Measurements from ENCODE around the gene SLC4A1. TPM values are rescaled to one million over a fixed set of nuclear protein-coding genes. Genes with fewer than 3 reads are reported as not detected.

SLC4A1 gene
- total RNA-seq, 4 donors from 2014 or later: 0.11 to 0.20 TPM; not detected in 2

DNA sequence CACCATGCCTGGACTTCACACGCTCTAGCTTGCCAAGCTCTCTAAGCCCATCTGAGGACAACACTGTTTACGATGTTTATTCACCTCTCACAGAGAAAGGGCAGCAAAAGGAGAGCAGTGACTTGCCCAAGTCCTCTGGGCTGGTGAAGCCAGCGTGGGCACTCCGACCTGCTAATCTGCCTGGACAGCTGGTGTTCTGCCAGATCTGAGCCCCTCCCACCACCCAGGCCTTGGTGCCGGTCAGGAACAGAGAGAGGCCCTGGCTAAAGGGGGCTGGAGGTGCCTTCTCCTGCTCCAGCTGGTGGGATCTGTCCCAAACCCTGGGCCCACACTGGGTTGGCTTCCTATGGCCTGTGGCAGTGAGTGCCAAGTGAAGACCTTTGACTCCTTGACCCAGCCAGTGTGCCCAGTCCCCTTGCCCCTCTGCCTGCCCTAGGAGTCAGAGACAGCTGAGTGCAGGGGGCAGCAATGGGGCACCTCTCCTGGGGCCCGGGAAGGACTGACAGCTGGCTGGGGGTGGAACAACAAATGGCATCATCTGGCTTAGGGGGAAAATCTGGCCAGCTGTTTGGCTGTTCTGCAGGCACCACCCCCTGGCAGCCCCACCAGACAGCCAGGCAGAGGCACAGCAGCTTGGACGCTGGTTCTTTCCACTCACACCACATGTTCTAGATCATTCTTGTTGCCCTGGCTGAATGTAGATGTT lies 1.8 kb upstream of the SLC4A1 start:
- ATAC-seq (peak; percentile 33 to 45), DNase-seq (peak in 1 of 2 donors; percentile 28)
- in situ Hi-C loops (cut with MboI; ENCODE audit: low sequenced_read_pairs in 4 of 4): no loop called here
- H3K27me3 ChIP-seq: no peaks in the 10 kb centered on the region
- TF ChIP-seq CTCF (IDR thresholded peaks at IDR 0.05 in 4 of 5, conservative IDR thresholded peaks at IDR 0.05 in 1 of 5) (no peak), POLR2A (IDR thresholded peaks at IDR 0.05) (no peak)
- intact Hi-C loops (cut with DNase I; ENCODE audit: low total_unique reads): no loop called here
- no peak overlapping the region for H3K4me3 ChIP-seq
- H3K9me3 ChIP-seq: no peaks in the 10 kb centered on the region
- no peaks in the 10 kb centered on the region for H3K36me3 ChIP-seq
- no peaks in the 10 kb centered on the region for H3K4me1 ChIP-seq
- H3K27ac ChIP-seq: peak overlapping the region in 1 of 4 donors; percentile 14

GRCh38 chr17:44268709-44269534 lies 987 bp upstream of the SLC4A1 start:
- H3K4me3 ChIP-seq: no peak overlapping the region
- H3K36me3 ChIP-seq: no peaks in the 10 kb centered on the region
- no peaks in the 10 kb centered on the region for H3K27me3 ChIP-seq
- H3K4me1 ChIP-seq: no peaks in the 10 kb centered on the region
- DNase-seq (no peak), ATAC-seq (no peak)
- intact Hi-C loops (cut with DNase I; ENCODE audit: low total_unique reads): no loop called here
- in situ Hi-C loops (cut with MboI; ENCODE audit: low sequenced_read_pairs in 4 of 4): no loop called here
- no peaks in the 10 kb centered on the region for H3K9me3 ChIP-seq
- H3K27ac ChIP-seq: no peak overlapping the region
- TF ChIP-seq CTCF (IDR thresholded peaks at IDR 0.05 in 4 of 5, conservative IDR thresholded peaks at IDR 0.05 in 1 of 5) (no peak), POLR2A (IDR thresholded peaks at IDR 0.05) (no peak)

DNA sequence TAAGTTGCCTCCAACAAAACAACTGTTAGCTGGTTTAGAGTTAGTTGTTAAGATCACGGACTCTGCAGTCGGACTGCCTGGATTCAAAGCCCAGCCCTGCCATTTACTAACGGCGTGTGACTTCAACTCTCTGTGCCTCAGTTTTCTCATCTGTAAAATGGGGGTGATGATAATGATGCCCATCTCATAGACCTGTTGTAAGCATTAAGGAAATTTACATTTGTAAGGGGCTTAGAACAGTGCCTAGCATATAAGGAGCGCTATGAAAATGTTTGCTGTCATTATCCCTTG lies 825 bp downstream of the SLC4A1 start:
- H3K4me3 ChIP-seq: no peak overlapping the region
- intact Hi-C loops (cut with DNase I; ENCODE audit: low total_unique reads) (no loop called here), in situ Hi-C loops (cut with MboI; ENCODE audit: low sequenced_read_pairs in 4 of 4) (no loop called here)
- TF ChIP-seq POLR2A (IDR thresholded peaks at IDR 0.05) (no peak), CTCF (IDR thresholded peaks at IDR 0.05 in 4 of 5, conservative IDR thresholded peaks at IDR 0.05 in 1 of 5) (no peak)
- no peak for DNase-seq
- H3K27ac ChIP-seq: no peak overlapping the region
- no peaks in the 10 kb centered on the region for H3K9me3 ChIP-seq
- no peaks in the 10 kb centered on the region for H3K36me3 ChIP-seq
- no peaks in the 10 kb centered on the region for H3K4me1 ChIP-seq
- H3K27me3 ChIP-seq: no peaks in the 10 kb centered on the region
- no peak for ATAC-seq

DNA sequence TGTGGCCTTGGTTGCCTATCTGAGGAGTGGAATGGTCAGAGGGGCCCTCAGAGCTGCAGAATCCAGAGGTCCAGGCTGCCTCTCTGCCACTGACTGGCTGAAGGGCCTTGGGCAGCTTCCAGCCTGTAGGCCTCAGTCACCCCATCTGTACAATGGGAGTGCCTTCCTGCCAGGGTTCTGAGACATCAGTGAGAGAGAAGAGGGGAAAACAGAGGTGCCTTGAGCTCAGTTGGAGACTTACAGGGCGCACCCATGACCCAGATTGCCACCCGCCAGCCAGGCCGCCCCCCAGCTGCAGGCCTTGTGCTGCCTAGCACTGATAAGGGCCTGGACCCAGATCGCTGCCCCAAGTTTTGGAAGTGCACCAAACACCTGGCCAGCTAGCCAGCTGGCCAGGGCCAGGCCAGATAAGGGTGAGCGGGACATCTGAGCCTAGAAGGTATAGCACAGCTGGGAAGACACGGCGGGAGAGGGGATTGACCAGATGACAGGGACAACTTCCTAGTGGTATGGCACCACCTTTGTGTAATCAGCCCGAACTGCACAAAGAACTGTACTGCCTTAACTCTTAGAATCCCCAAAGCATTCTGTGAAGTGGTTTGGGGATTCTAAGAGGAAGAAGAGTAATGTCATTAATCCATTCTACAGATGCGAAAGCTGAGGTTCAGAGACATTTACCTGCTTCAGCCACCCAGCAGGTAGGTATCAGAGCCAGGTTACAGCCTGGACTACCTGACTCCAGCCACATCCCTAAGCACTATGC lies 1.4 kb downstream of the SLC4A1 start:
- intact Hi-C loops (cut with DNase I; ENCODE audit: low total_unique reads) (no loop called here), in situ Hi-C loops (cut with MboI; ENCODE audit: low sequenced_read_pairs in 4 of 4) (no loop called here)
- H3K27me3 ChIP-seq: no peaks in the 10 kb centered on the region
- TF ChIP-seq CTCF (IDR thresholded peaks at IDR 0.05 in 4 of 5, conservative IDR thresholded peaks at IDR 0.05 in 1 of 5) (no peak), POLR2A (IDR thresholded peaks at IDR 0.05) (no peak)
- H3K4me1 ChIP-seq: no peaks in the 10 kb centered on the region
- H3K9me3 ChIP-seq: no peaks in the 10 kb centered on the region
- no peak overlapping the region for H3K4me3 ChIP-seq
- H3K36me3 ChIP-seq: no peaks in the 10 kb centered on the region
- DNase-seq (no peak), ATAC-seq (no peak)
- no peak overlapping the region for H3K27ac ChIP-seq
